ENCODE measurements around the gene HLA-DPB1. TPM values are rescaled to one million over a fixed set of nuclear protein-coding genes. Genes with fewer than 3 reads are reported as not detected.
"Not testable (repeated sequence)": the region's sequence is repeated elsewhere in the genome, so short reads cannot be mapped to it uniquely, and the experiment has no call there.

HLA-DPB1 gene
- total RNA-seq, 2 experiments from 2014 or later: 113 to 150 TPM

- DNase-seq: no peak
- Mint-ChIP-seq H3K27me3 (peaks cover 44% of the 10 kb centered on the region), H3K27ac (no peak overlapping the region), H3K4me1 (peaks cover 5% of the 10 kb centered on the region), H3K4me3 (no peak overlapping the region), H3K9me3 (ENCODE audit: low read depth) (no peaks in the 10 kb centered on the region), H3K36me3 (no peaks in the 10 kb centered on the region)
- ATAC-seq: no peak
- CTCF ChIA-PET: interaction anchor here (0.6 to 1.0 kb wide), 2 partner anchors 45 to 821 kb away, joined by 3 read pairs; no protein-coding TSS in a partner anchor
Measured at GRCh38 chr6:33057222-33058150, 18.3 kb upstream of the HLA-DPB1 start.

- Mint-ChIP-seq H3K9me3 (ENCODE audit: low read depth) (no peaks in the 10 kb centered on the region), H3K4me1 (peaks cover 5% of the 10 kb centered on the region), H3K27ac (no peak overlapping the region), H3K36me3 (peaks cover 25% of the 10 kb centered on the region), H3K27me3 (peaks cover 13% of the 10 kb centered on the region), H3K4me3 (no peak overlapping the region)
- peak; percentile 65 for ATAC-seq
- no peak for DNase-seq
- CTCF ChIA-PET: interaction anchor here (0.7 to 1.2 kb wide), 5 partner anchors 8 to 14 kb away, joined by 3 to 4 read pairs (median 3); partner anchors contain the start of gene HLA-DPB1
Measured at GRCh38 chr6:33061987-33062386, 13.8 kb upstream of the HLA-DPB1 start.

- CTCF ChIA-PET; H3K27ac Mint-ChIP-seq; DNase-seq; H3K4me3 Mint-ChIP-seq; H3K27me3 Mint-ChIP-seq; H3K4me1 Mint-ChIP-seq; ATAC-seq; H3K9me3 Mint-ChIP-seq (ENCODE audit: low read depth): not testable (repeated sequence)
- peaks cover 40% of the 10 kb centered on the region for H3K36me3 Mint-ChIP-seq
Measured at GRCh38 chr6:33063435-33063834, 12.4 kb upstream of the HLA-DPB1 start.

- Mint-ChIP-seq H3K36me3 (peaks cover 52% of the 10 kb centered on the region), H3K4me3 (no peak overlapping the region), H3K9me3 (ENCODE audit: low read depth) (no peaks in the 10 kb centered on the region), H3K27me3 (no peaks in the 10 kb centered on the region), H3K4me1 (peaks cover 10% of the 10 kb centered on the region), H3K27ac (no peak overlapping the region)
- no peak for ATAC-seq
- DNase-seq: no peak
- CTCF ChIA-PET: no interaction called here
Measured at GRCh38 chr6:33064723-33065122, 11.1 kb upstream of the HLA-DPB1 start.

- DNase-seq (no peak), ATAC-seq (no peak)
- Mint-ChIP-seq H3K4me3 (no peak overlapping the region), H3K9me3 (ENCODE audit: low read depth) (no peaks in the 10 kb centered on the region), H3K36me3 (peaks cover 58% of the 10 kb centered on the region), H3K27ac (no peak overlapping the region), H3K27me3 (no peaks in the 10 kb centered on the region), H3K4me1 (peaks cover 15% of the 10 kb centered on the region)
- CTCF ChIA-PET: no interaction called here
Measured at GRCh38 chr6:33065312-33065711, 10.5 kb upstream of the HLA-DPB1 start.

GRCh38 chr6:33066917-33067521 is 8.8 kb upstream of the HLA-DPB1 start:
- DNase-seq (no peak), ATAC-seq (no peak)
- no peak overlapping the region for H3K4me3 Mint-ChIP-seq
- no peaks in the 10 kb centered on the region for H3K9me3 Mint-ChIP-seq (ENCODE audit: low read depth)
- peaks cover 30% of the 10 kb centered on the region for H3K4me1 Mint-ChIP-seq
- H3K27ac Mint-ChIP-seq: no peak overlapping the region
- H3K36me3 Mint-ChIP-seq: peaks cover 68% of the 10 kb centered on the region
- CTCF ChIA-PET: no interaction called here
- no peaks in the 10 kb centered on the region for H3K27me3 Mint-ChIP-seq

GRCh38 chr6:33069021-33069738 is 6.6 kb upstream of the HLA-DPB1 start:
- ATAC-seq (no peak), DNase-seq (no peak)
- Mint-ChIP-seq H3K4me1 (peaks cover 39% of the 10 kb centered on the region), H3K27me3 (no peaks in the 10 kb centered on the region), H3K4me3 (no peak overlapping the region), H3K9me3 (ENCODE audit: low read depth) (no peaks in the 10 kb centered on the region), H3K36me3 (peaks cover 74% of the 10 kb centered on the region), H3K27ac (no peak overlapping the region)
- CTCF ChIA-PET: no interaction called here

- no peak for ATAC-seq
- Mint-ChIP-seq H3K27ac (no peak overlapping the region), H3K4me3 (peak overlapping the region; percentile 92), H3K27me3 (no peaks in the 10 kb centered on the region), H3K36me3 (peaks cover 60% of the 10 kb centered on the region), H3K9me3 (ENCODE audit: low read depth) (no peaks in the 10 kb centered on the region), H3K4me1 (peaks cover 51% of the 10 kb centered on the region)
- CTCF ChIA-PET: interaction anchor here (1.3 kb wide), 1 partner anchor 56 kb away, joined by 3 read pairs; no protein-coding TSS in a partner anchor
- no peak for DNase-seq
Measured at GRCh38 chr6:33070909-33071308, 4.9 kb upstream of the HLA-DPB1 start.

- H3K4me3 Mint-ChIP-seq: peak overlapping the region; percentile 92
- H3K27ac Mint-ChIP-seq: peak overlapping the region; percentile 53
- no peaks in the 10 kb centered on the region for H3K27me3 Mint-ChIP-seq
- H3K9me3 Mint-ChIP-seq (ENCODE audit: low read depth): no peaks in the 10 kb centered on the region
- DNase-seq (no peak), ATAC-seq (no peak)
- CTCF ChIA-PET: interaction anchor here (0.8 to 1.9 kb wide), 3 partner anchors 55 to 100 kb away, joined by 3 to 5 read pairs (median 3); no protein-coding TSS in a partner anchor
- peaks cover 51% of the 10 kb centered on the region for H3K4me1 Mint-ChIP-seq
- H3K36me3 Mint-ChIP-seq: peaks cover 53% of the 10 kb centered on the region
Measured at GRCh38 chr6:33071569-33071968, 4.2 kb upstream of the HLA-DPB1 start.

GRCh38 chr6:33072508-33073100 is 3.2 kb upstream of the HLA-DPB1 start:
- Mint-ChIP-seq H3K27me3 (no peaks in the 10 kb centered on the region), H3K9me3 (ENCODE audit: low read depth) (no peaks in the 10 kb centered on the region), H3K4me3 (peak overlapping the region; percentile 92), H3K27ac (peak overlapping the region; percentile 84), H3K36me3 (peaks cover 49% of the 10 kb centered on the region), H3K4me1 (peaks cover 58% of the 10 kb centered on the region)
- no peak for ATAC-seq
- DNase-seq: no peak
- CTCF ChIA-PET: interaction anchor here (0.7 to 2.4 kb wide), 13 partner anchors 10 to 658 kb away, joined by 3 to 21 read pairs (median 4); no protein-coding TSS in a partner anchor

- Mint-ChIP-seq H3K27ac (peak within 1 kb of the TSS; percentile 84), H3K27me3 (no peaks in the 10 kb centered on the region), H3K36me3 (peaks cover 46% of the 10 kb centered on the region), H3K4me1 (peaks cover 65% of the 10 kb centered on the region), H3K4me3 (peak within 1 kb of the TSS; percentile 92), H3K9me3 (ENCODE audit: low read depth) (no peaks in the 10 kb centered on the region)
- CTCF ChIA-PET: interaction anchor here (0.7 to 2.4 kb wide), 13 partner anchors 11 to 659 kb away, joined by 3 to 21 read pairs (median 4); no protein-coding TSS in a partner anchor
- ATAC-seq (peak; percentile 80), DNase-seq (peak; percentile 81)
Measured at GRCh38 chr6:33073431-33073871, 2.3 kb upstream of the HLA-DPB1 start, which contains the start of gene HLA-DPA1. HLA-DPA1 (minus strand) TSS chr6:33073649.

- Mint-ChIP-seq H3K4me1 (peaks cover 67% of the 10 kb centered on the region), H3K27me3 (no peaks in the 10 kb centered on the region), H3K9me3 (ENCODE audit: low read depth) (no peaks in the 10 kb centered on the region), H3K36me3 (peaks cover 32% of the 10 kb centered on the region), H3K4me3 (peak overlapping the region; percentile 81), H3K27ac (peak overlapping the region; percentile 90)
- CTCF ChIA-PET: interaction anchor here (0.7 to 1.5 kb wide), 12 partner anchors 13 to 181 kb away, joined by 3 to 9 read pairs (median 3); no protein-coding TSS in a partner anchor
- no peak for DNase-seq
- peak; percentile 1 for ATAC-seq
Measured at GRCh38 chr6:33075208-33075567, 602 bp upstream of the HLA-DPB1 start.

All from activated CD8-positive, alpha-beta memory T cell treated with anti-CD3 and anti-CD28 coated beads, Interleukin-2, amount 10 ng/mL, durations not matched to agents 7 days and 5 days (primary cell).